ENCODE data around the gene SOX12. TPM values are rescaled to one million over a fixed set of nuclear protein-coding genes. Genes with fewer than 3 reads are reported as not detected.

Gene SOX12
- total RNA-seq, 4 donors from 2014 or later: 2.4 to 21.9 (median 7.4) TPM

GRCh38 chr20:378961-379336 is 53.6 kb downstream of the SOX12 start:
- no peaks in the 10 kb centered on the region for H3K27me3 ChIP-seq
- H3K4me1 ChIP-seq: peaks cover 0 to 7% of the 10 kb centered on the region in 2 donors
- DNase-seq: no peak
- intact Hi-C loops (cut with DNase I; ENCODE audit: low total_unique reads): no loop called here
- no peaks in the 10 kb centered on the region for H3K36me3 ChIP-seq
- TF ChIP-seq POLR2A (IDR thresholded peaks at IDR 0.05) (no peak), CTCF (IDR thresholded peaks at IDR 0.05) (no peak)
- H3K9me3 ChIP-seq: no peaks in the 10 kb centered on the region
- H3K27ac ChIP-seq: no peak overlapping the region
- no peak overlapping the region for H3K4me3 ChIP-seq

Other genes starting within 250 kb of the SOX12 start
- not detected for gene DEFB125, start 237.9 kb upstream of the SOX12 start, total RNA-seq
- not detected for gene DEFB126, start 183.0 kb upstream of the SOX12 start, total RNA-seq
- not detected for gene DEFB127, start 168.1 kb upstream of the SOX12 start, total RNA-seq
- not detected for gene DEFB128, start 135.8 kb upstream of the SOX12 start, total RNA-seq
- gene DEFB129, start 98.3 kb upstream of the SOX12 start, total RNA-seq: not detected
- not detected for gene DEFB132, start 67.8 kb upstream of the SOX12 start, total RNA-seq
- 10 to 100 TPM in 2 of 4 donors, 1 to 10 TPM in 2; 2.8 to 18.2 (median 11.2) TPM for gene C20orf96, start 34.8 kb upstream of the SOX12 start, total RNA-seq
- 10 to 100 TPM in 3 of 4 donors, 1 to 10 TPM in 1; 3.3 to 56.7 (median 19.2) TPM for gene ZCCHC3, start 28.0 kb upstream of the SOX12 start, total RNA-seq
- gene NRSN2, start 21.6 kb downstream of the SOX12 start, total RNA-seq: 10 to 100 TPM; 10.2 to 65.6 (median 28.7) TPM
- gene TRIB3, start 55.2 kb downstream of the SOX12 start, total RNA-seq: 1 to 10 TPM; 1.8 to 8.4 (median 3.9) TPM
- 10 to 100 TPM; 57.9 to 86.3 (median 64.6) TPM for gene RBCK1, start 82.7 kb downstream of the SOX12 start, total RNA-seq
- gene TBC1D20, start 137.0 kb downstream of the SOX12 start, total RNA-seq: 10 to 100 TPM; 11.0 to 44.0 (median 35.8) TPM
- gene CSNK2A1, start 218.2 kb downstream of the SOX12 start, total RNA-seq: 100 to 1,000 TPM in 2 of 4 donors, 10 to 100 TPM in 2; 48.2 to 207 (median 85.8) TPM

All from uterus (tissue), 4 donors.